A549 treated with CORT108297 at 1 μM for 4 hours (cell line): ENCODE measurements around the gene EEIG2. TPM values are rescaled to one million over a fixed set of nuclear protein-coding genes. Genes with fewer than 3 reads are reported as not detected.

Experiments used
- total RNA-seq: library from RNA; stranded (reverse); fragments of 200-300 nt; extraction: Qiagen RNA extraction; gene quantifications from 5 replicates; pipeline ENCODE4 v1.2.3, GENCODE V29; 2022

Gene EEIG2
- total RNA-seq, result 4.2 to 6.5 TPM (median 5.7 TPM) in 5 replicates

GRCh38 chr1:108559215-108560186 lies at the start of gene EEIG2:
Gene EEIG2, plus strand, starts transcription at chr1:108560100. Its CDS starts 329 bp downstream, at chr1:108560429.

Other genes starting within 250 kb of the EEIG2 start
- gene NBPF6, start 109.8 kb upstream of the EEIG2 start, total RNA-seq, result 0.08 TPM in 1 of 5 replicates, not detected in the others
- gene HENMT1, start 101.0 kb downstream of the EEIG2 start, total RNA-seq, result 3.6 to 5.2 TPM (median 4.4 TPM) in 5 replicates
- 19.4 to 26.1 TPM (median 21.8 TPM) in 5 replicates for gene PRPF38B, start 132.2 kb downstream of the EEIG2 start, total RNA-seq
- 0.02 to 0.07 TPM (median 0.05 TPM) in 3 of 5 replicates, not detected in the others for gene FNDC7, start 152.8 kb downstream of the EEIG2 start, total RNA-seq
- 14.1 to 33.6 TPM (median 19.8 TPM) in 5 replicates for gene STXBP3, start 186.6 kb downstream of the EEIG2 start, total RNA-seq